Esophagus muscularis mucosa (tissue), 4 donors: ENCODE data around the gene KLF6. TPM values are rescaled to one million over a fixed set of nuclear protein-coding genes. Genes with fewer than 3 reads are reported as not detected.

Experiments
- DNase-seq: peaks from one replicate; pipeline ENCODE4 v3.0.0-alpha.2; 2017; ENCODE audit errors: extremely low spot score
- H3K27ac ChIP-seq, 4 donors: fragments of 200-600 bp; sonication (generic); replicated peaks in 1 of 4; 1 replicate in 3 of 4; 2 replicates in 1 of 4; pipeline ENCODE4 v1.5.1; 2016 to 2019; ENCODE audit warnings: mild to moderate bottlenecking in 1 of 4
- H3K27me3 ChIP-seq, 4 donors: fragments of 200-600 bp; sonication (generic); one replicate each; pipeline versions ENCODE4 v1.5.1 to v1.6.0; 2016 to 2019
- H3K36me3 ChIP-seq, 4 donors: fragments of 200-600 bp; sonication (generic); one replicate each; pipeline ENCODE4 v1.5.1; 2016 to 2019
- H3K4me1 ChIP-seq, 4 donors: fragments of 200-600 bp; sonication (generic); one replicate each; pipeline ENCODE4 v1.5.1; 2016 to 2019
- H3K4me3 ChIP-seq, 4 donors: fragments of 200-600 bp; sonication (generic); 1 replicate in 2 of 4; 2 replicates in 2 of 4; pipeline ENCODE4 v1.5.1; 2016 to 2019; ENCODE audit warnings: mild to moderate bottlenecking in 4 of 4, moderate library complexity in 1 of 4
- H3K9me3 ChIP-seq, 4 donors: fragments of 200-600 bp; sonication (generic); 1 replicate in 3 of 4; 2 replicates in 1 of 4; pipeline ENCODE4 v1.5.1; 2016 to 2019
- CTCF ChIP-seq, 3 experiments: fragments of 200-600 bp in 2 of 3; fragments of 450-650 bp in 1 of 3; sonication (generic) in 2 of 3; IDR thresholded peaks; one replicate each; pipeline ENCODE4 v1.5.1; 2017 to 2019; ENCODE audit warnings: antibody characterized with exemption in 3 of 3, mild to moderate bottlenecking in 2 of 3, moderate library complexity in 1 of 3
- EP300 ChIP-seq: sonication (generic); formaldehyde crosslinking; IDR thresholded peaks from one replicate; pipeline ENCODE4 v1.6.1; 2017; ENCODE audit warnings: antibody characterized with exemption
- POLR2A ChIP-seq: fragments of 450-650 bp; IDR thresholded peaks from one replicate; pipeline ENCODE4 v1.6.1; 2017; ENCODE audit warnings: antibody characterized with exemption, moderate library complexity, mild to moderate bottlenecking, low read depth
- POLR2AphosphoS5 ChIP-seq, 2 donors: sonication (generic); formaldehyde crosslinking; IDR thresholded peaks; one replicate each; pipeline ENCODE4 v1.6.1; 2017; ENCODE audit warnings: antibody characterized with exemption in 2 of 2
- WGBS: methylation state at CpG from one replicate; pipeline ENCODE4 v1.1.5; 2018; 5-methylcytosine and 5-hydroxymethylcytosine counted together
- intact Hi-C: fragments of 100-400 bp; cut with DNase I; formaldehyde crosslinking; loops from one replicate; pipeline ENCODE4 v1.15.1; 2023
- total RNA-seq, 4 donors: library from RNA; depleted of rRNA; stranded (reverse); fragments of >200 nt; gene quantifications; one replicate each; pipeline versions ENCODE4 v1.1.0 to v1.2.1, GENCODE V29; 2016

KLF6 gene
- total RNA-seq, 4 donors from 2014 or later, result 114 to 145 (median 123) TPM

GRCh38 chr10:3793553-3793952 is 8.5 kb upstream of the KLF6 start:
- no peaks in the 10 kb centered on the region for H3K27me3 ChIP-seq
- intact Hi-C loops, result no loop called here
- 96% methylated on average over 3 of the region's 3 CpGs for WGBS

GRCh38 chr10:3792710-3793219 is 7.8 kb upstream of the KLF6 start:
- DNase-seq, result peak; percentile 26
- Histone ChIP-seq H3K36me3 (no peaks in the 10 kb centered on the region), H3K4me3 (no peak overlapping the region), H3K27me3 (no peaks in the 10 kb centered on the region), H3K4me1 (no peaks in the 10 kb centered on the region), H3K9me3 (peaks cover 0 to 18% (median 8%) of the 10 kb centered on the region in 4 donors), H3K27ac (no peak overlapping the region)
- 77% methylated on average over 4 of the region's 4 CpGs for WGBS
- no peak for TF ChIP-seq POLR2AphosphoS5 (IDR thresholded peaks at IDR 0.05)
- no peak for TF ChIP-seq EP300
- no peak for TF ChIP-seq CTCF (IDR thresholded peaks at IDR 0.05)
- TF ChIP-seq POLR2A, result no peak
- intact Hi-C loops, result no loop called here

More at GRCh38 chr10:3793553-3793952, 8.5 kb upstream of the KLF6 start:
- Histone ChIP-seq H3K36me3 (no peaks in the 10 kb centered on the region), H3K9me3 (peaks cover 0 to 18% (median 8%) of the 10 kb centered on the region in 4 donors), H3K4me3 (no peak overlapping the region), H3K4me1 (no peaks in the 10 kb centered on the region), H3K27ac (no peak overlapping the region)
- TF ChIP-seq CTCF (IDR thresholded peaks at IDR 0.05) (no peak), EP300 (no peak), POLR2AphosphoS5 (IDR thresholded peaks at IDR 0.05) (no peak), POLR2A (no peak)
- peak; percentile 45 for DNase-seq

- Histone ChIP-seq H3K27me3 (no peaks in the 10 kb centered on the region), H3K4me3 (no peak overlapping the region), H3K27ac (no peak overlapping the region), H3K4me1 (no peaks in the 10 kb centered on the region), H3K36me3 (no peaks in the 10 kb centered on the region), H3K9me3 (peaks cover 0 to 18% (median 8%) of the 10 kb centered on the region in 4 donors)
- 88% methylated on average over 3 of the region's 3 CpGs for WGBS
- no peak for TF ChIP-seq CTCF (IDR thresholded peaks at IDR 0.05)
- TF ChIP-seq POLR2A, result no peak
- intact Hi-C loops, result no loop called here
- DNase-seq, result peak; percentile 17
Observed at GRCh38 chr10:3791974-3792633, 7.1 kb upstream of the KLF6 start.

GRCh38 chr10:3790858-3791257 is 5.8 kb upstream of the KLF6 start:
- no peak overlapping the region for H3K27ac ChIP-seq
- TF ChIP-seq EP300 (no peak), POLR2AphosphoS5 (IDR thresholded peaks at IDR 0.05) (no peak), CTCF (IDR thresholded peaks at IDR 0.05) (no peak), POLR2A (no peak)
- DNase-seq, result peak; percentile 82
- no peak overlapping the region for H3K4me3 ChIP-seq
- peaks cover 6 to 10% (median 9%) of the 10 kb centered on the region in 4 donors for H3K4me1 ChIP-seq
- H3K36me3 ChIP-seq, result no peaks in the 10 kb centered on the region
- WGBS, result 100% methylated on average over 5 of the region's 6 CpGs
- peaks cover 0 to 18% (median 8%) of the 10 kb centered on the region in 4 donors for H3K9me3 ChIP-seq
- H3K27me3 ChIP-seq, result no peaks in the 10 kb centered on the region
- intact Hi-C loops, result no loop called here
